K562 (cell line): ENCODE data around the gene IGF1R. TPM values are rescaled to one million over a fixed set of nuclear protein-coding genes. Genes with fewer than 3 reads are reported as not detected.

Experiments
- ATAC-seq: fragments of 200-7000 bp; cut with Tn5 transposase; 3 replicates; pipeline ENCODE4 v1.9.1; 2020; ENCODE audit warnings: moderate library complexity
- BruUV-seq: library from RNA; stranded (reverse); fragments of 400-500 nt; replicated peaks from 2 replicates; lab custom pipeline; 2021; lab: Mats Ljungman, UMichigan
- CTCF ChIA-PET: fragments of 300-600 bp; formaldehyde crosslinking; extraction: SDS; loops from one replicate; lab custom pipeline; 2021; ENCODE audit warnings: low intra/inter-chr PET ratio; lab: Yijun Ruan, JAX
- POLR2A ChIA-PET: fragments of 300-600, 350-650 bp; sonication (Branson Sonifier 250); formaldehyde crosslinking; extraction: SDS; loops from one replicate; lab custom pipeline; 2021; ENCODE audit warnings: antibody characterized with exemption, inconsistent platforms; lab: Yijun Ruan, JAX
- DNase-seq, 4 experiments: peaks; one replicate each; pipeline versions ENCODE4 v3.0.0 to v3.0.0-alpha.2; 2011 to 2018; ENCODE audit warnings: low spot score in 3 of 4, mixed read lengths in 3 of 4; ENCODE audit errors: extremely low read depth in 1 of 4
- FAIRE-seq: peaks from 2 replicates; lab custom pipeline; 2011; peaks lifted over from hg19 to GRCh38; lab: Jason Lieb, UNC
- H2AFZ ChIP-seq: 2 replicates; pipeline ENCODE4 v1.6.0; 2011; ENCODE audit warnings: low read depth, low read length, control low read depth, inconsistent platforms
- H3K27ac ChIP-seq: fragments of 200-600 bp; 3 replicates; pipeline ENCODE4 v1.8.0; 2011; ENCODE audit warnings: low read depth, mild to moderate bottlenecking, control low read depth, inconsistent platforms, low read length, moderate library complexity, mixed read lengths; ENCODE audit errors: extremely low read depth
- H3K27me3 ChIP-seq, 2 experiments: fragments of 300-600 bp in 1 of 2; 2 replicates in 1 of 2; 3 replicates in 1 of 2; pipeline versions ENCODE4 v1.6.0 to v1.8.0; 2011; ENCODE audit warnings: inconsistent platforms in 2 of 2, low read length in 2 of 2, mild to moderate bottlenecking in 1 of 2, mixed read lengths in 1 of 2, moderate library complexity in 1 of 2; ENCODE audit not compliant: control insufficient read depth in 2 of 2, insufficient read depth in 2 of 2
- H3K36me3 ChIP-seq: fragments of 300-600 bp; 3 replicates; pipeline ENCODE4 v1.8.0; 2011; ENCODE audit warnings: mild to moderate bottlenecking, low read length, inconsistent platforms; ENCODE audit not compliant: control insufficient read depth, insufficient read depth
- H3K4me1 ChIP-seq, 2 experiments: fragments of 200-600 bp in 1 of 2; replicated peaks in 1 of 2; 2 replicates in 1 of 2; 3 replicates in 1 of 2; pipeline versions ENCODE4 v1.5.1 to v1.8.0; 2011; ENCODE audit warnings: inconsistent platforms in 2 of 2, low read length in 2 of 2, mild to moderate bottlenecking in 1 of 2, mixed read lengths in 1 of 2, moderate library complexity in 1 of 2; ENCODE audit not compliant: control insufficient read depth in 2 of 2, insufficient read depth in 2 of 2
- H3K4me2 ChIP-seq: 2 replicates; pipeline ENCODE4 v1.6.1; 2011; ENCODE audit warnings: low read length, control low read depth, inconsistent platforms, mixed read lengths; ENCODE audit not compliant: insufficient read depth
- H3K4me3 ChIP-seq: fragments of 200-600 bp; sonication (generic), shearing (Covaris generic); 2 replicates; pipeline ENCODE4 v1.5.1; 2016; ENCODE audit warnings: control low read depth, inconsistent platforms
- H3K79me2 ChIP-seq: fragments of 200-600 bp; 3 replicates; pipeline ENCODE4 v1.8.0; 2011; ENCODE audit warnings: low read length, inconsistent platforms; ENCODE audit not compliant: control insufficient read depth, insufficient read depth
- H3K9ac ChIP-seq, 2 experiments: 2 replicates each; pipeline versions ENCODE4 v1.6.0 to v1.6.1; 2011; ENCODE audit warnings: low read depth in 2 of 2, low read length in 2 of 2, control low read depth in 1 of 2, inconsistent platforms in 1 of 2, mild to moderate bottlenecking in 1 of 2, mixed read lengths in 1 of 2; ENCODE audit not compliant: insufficient read depth in 1 of 2
- H3K9me1 ChIP-seq: one replicate; pipeline ENCODE4 v1.6.0; 2011; ENCODE audit warnings: inconsistent platforms, mild to moderate bottlenecking, low read length, moderate library complexity; ENCODE audit not compliant: control insufficient read depth, insufficient read depth
- H3K9me3 ChIP-seq: replicated peaks from 2 replicates; pipeline ENCODE4 v1.5.1; 2011; ENCODE audit warnings: low read depth, low read length, inconsistent platforms; ENCODE audit not compliant: control insufficient read depth, insufficient read depth
- H4K20me1 ChIP-seq: replicated peaks from 2 replicates; pipeline ENCODE4 v1.6.1; 2011; ENCODE audit warnings: low read length, inconsistent platforms, mixed read lengths; ENCODE audit not compliant: control insufficient read depth, insufficient read depth
- HNRNPLL ChIP-seq: fragments of 200-400 bp; formaldehyde crosslinking; IDR thresholded peaks from 2 replicates; pipeline ENCODE4 v1.6.1; 2017; ENCODE audit warnings: low read length, low read depth, mild to moderate bottlenecking; ENCODE audit not compliant: poor library complexity, severe bottlenecking
- ID3 ChIP-seq, 2 experiments: fragments of 250-450 bp in 1 of 2; fragments of 450-650 bp in 1 of 2; sonication (Bioruptor Pico) in 1 of 2; IDR thresholded peaks; 2 replicates each; pipeline versions ENCODE4 v1.6.1 to v1.8.0; 2016 to 2021; ENCODE audit warnings: mild to moderate bottlenecking in 2 of 2, moderate library complexity in 2 of 2, missing compliant biosample characterization in 1 of 2, missing genetic modification characterization in 1 of 2
- NR2C2 ChIP-seq, 2 experiments: fragments of 200-800 bp in 1 of 2; sonication (Bioruptor generic) in 1 of 2; sonication (generic) in 1 of 2; formaldehyde crosslinking in 1 of 2; IDR thresholded peaks; 2 replicates each; pipeline versions ENCODE4 v1.6.1 to v1.8.0; 2016 to 2022; ENCODE audit warnings: mild to moderate bottlenecking in 1 of 2, missing compliant biosample characterization in 1 of 2, missing genetic modification characterization in 1 of 2, missing genetic modification reagents in 1 of 2
- PBX2 ChIP-seq, 2 experiments: IDR thresholded peaks in 1 of 2; conservative IDR thresholded peaks in 1 of 2; 2 replicates each; pipeline ENCODE4 v1.6.1; 2016; ENCODE audit warnings: low read depth in 2 of 2, mild to moderate bottlenecking in 1 of 2, missing compliant biosample characterization in 1 of 2, missing genetic modification characterization in 1 of 2, moderate library complexity in 1 of 2
- PCBP2 ChIP-seq: fragments of 200-400 bp; formaldehyde crosslinking; IDR thresholded peaks from 2 replicates; pipeline ENCODE4 v1.6.1; 2018; ENCODE audit warnings: low read length, low read depth, mild to moderate bottlenecking, moderate library complexity; ENCODE audit not compliant: poor library complexity, severe bottlenecking
- PRMT5 ChIP-seq: sonication (generic); formaldehyde crosslinking; IDR thresholded peaks from 2 replicates; pipeline ENCODE4 v1.5.0; 2020; ENCODE audit warnings: missing genetic modification reagents
- PURB ChIP-seq: sonication (generic); formaldehyde crosslinking; IDR thresholded peaks from 2 replicates; pipeline ENCODE4 v1.9.0; 2021; ENCODE audit warnings: low read depth, mild to moderate bottlenecking, missing genetic modification reagents
- SMARCE1 ChIP-seq: fragments of 450-650 bp; IDR thresholded peaks from 2 replicates; pipeline ENCODE4 v1.7.1; 2016; ENCODE audit warnings: mild to moderate bottlenecking
- ZNF232 ChIP-seq: sonication (generic); formaldehyde crosslinking; IDR thresholded peaks from 2 replicates; pipeline ENCODE4 v1.8.0; 2022; ENCODE audit warnings: mild to moderate bottlenecking, missing genetic modification reagents
- ZNF24 ChIP-seq: fragments of 450-650 bp; IDR thresholded peaks from 2 replicates; pipeline ENCODE4 v1.6.1; 2016
- ZNF445 ChIP-seq: fragments of 250-450 bp; sonication (Bioruptor Pico); IDR thresholded peaks from 2 replicates; pipeline ENCODE4 v1.4.0; 2020; ENCODE audit warnings: low read depth, mild to moderate bottlenecking, moderate library complexity
- ZNF639 ChIP-seq, 2 experiments: fragments of 200-800 bp in 1 of 2; sonication (Bioruptor generic) in 1 of 2; sonication (generic) in 1 of 2; formaldehyde crosslinking in 1 of 2; IDR thresholded peaks in 1 of 2; conservative IDR thresholded peaks in 1 of 2; 2 replicates each; pipeline versions ENCODE4 v1.5.0 to v1.6.1; 2016 to 2020; ENCODE audit warnings: missing compliant biosample characterization in 1 of 2, missing genetic modification characterization in 1 of 2, missing genetic modification reagents in 1 of 2
- ZNF695 ChIP-seq: fragments of 450-650 bp; formaldehyde crosslinking; IDR thresholded peaks from 2 replicates; pipeline ENCODE4 v1.4.0; 2020; ENCODE audit warnings: mild to moderate bottlenecking, moderate library complexity
- ZNF77 ChIP-seq: fragments of 250-450 bp; sonication (Bioruptor Pico); IDR thresholded peaks from 2 replicates; pipeline ENCODE4 v1.5.0; 2020
- WGBS: fragments of 100-300 bp; shearing (Covaris generic); methylation state at CpG from one replicate; pipeline ENCODE4 v1.1.6; 2016; ENCODE audit warnings: low coverage, mixed read lengths; ENCODE audit not compliant: insufficient coverage; ENCODE audit errors: missing lambda C conversion rate; 5-methylcytosine and 5-hydroxymethylcytosine counted together
- in situ Hi-C: fragments of 300-500 bp; cut with MboI; formaldehyde crosslinking; loops from 4 replicates; pipeline ENCODE4 v1.15.0; 2018; ENCODE audit warnings: inconsistent platforms, mixed read lengths
- intact Hi-C: fragments of 100-400 bp; cut with micrococcal nuclease; formaldehyde crosslinking; loops from 2 replicates; pipeline ENCODE4 v1.14.2; 2022
- polyA plus RNA-seq, 8 experiments: library from polyadenylated mRNA; depleted of rRNA in 4 of 8; stranded (reverse) in 5 of 8; unstranded in 3 of 8; fragments of >200 nt; fragmentation: Nextera tagmentation in 2 of 8; fragmentation: Illumina TruSeq in 1 of 8; extraction: Ambion mirVana in 2 of 8; extraction: Trizol in 1 of 8; gene quantifications; 2 replicates each; pipeline versions ENCODE4 v1.2.1 to v1.2.3, GENCODE V29; 2011 to 2014; ENCODE audit warnings: inconsistent platforms in 1 of 8, missing spikeins in 1 of 8
- total RNA-seq, 7 experiments: library from RNA; depleted of rRNA in 6 of 7; stranded (reverse); fragments of >200 nt in 6 of 7; fragmentation: Illumina TruSeq in 2 of 7; extraction: Trizol in 2 of 7; gene quantifications; 2 replicates each; pipeline versions ENCODE4 v1.2.1 to v1.2.3, GENCODE V29; 2011 to 2021; ENCODE audit warnings: low replicate concordance in 1 of 7

The IGF1R gene
- total and polyA plus RNA-seq, 9 of the 15 experiments (the other 6 are each of a cell fraction or from before 2014, with no cell fraction given) = 0.35 to 8.0 (median 1.6) TPM

GRCh38 chr15:98899272-98900021 lies 251.1 kb downstream of the IGF1R start (continued):
- TF ChIP-seq PBX2 (CRISPR knock-in tag; IDR thresholded peaks at IDR 0.05; ENCODE audit: low read depth) (no peak), PBX2 (tag; conservative IDR thresholded peaks at IDR 0.05; ENCODE audit: low read depth) (0 out of 2 replicates have a peak, but pooled peaks have one; percentile 38), NR2C2 (CRISPR knock-in tag; IDR thresholded peaks at IDR 0.05) (no peak), NR2C2 (tag; IDR thresholded peaks at IDR 0.05) (peak; percentile 15; the same call in 1 of the 2 replicates), PRMT5 (CRISPR knock-in tag) (no peak)

- Histone ChIP-seq H3K4me2 (no peak overlapping the region), H3K9ac (no peak overlapping the region), H4K20me1 (peaks cover 5% of the 10 kb centered on the region; the same call in 1 of the 2 replicates), H3K27me3 (peaks cover 9 to 30% of the 10 kb centered on the region in 2 experiments), H3K4me1 (no peaks in the 10 kb centered on the region; a peak in 1 of 5 replicates), H3K9me1 (no peaks in the 10 kb centered on the region), H3K4me3 (no peak overlapping the region), H3K36me3 (no peaks in the 10 kb centered on the region), H3K79me2 (no peaks in the 10 kb centered on the region), H3K9me3 (no peaks in the 10 kb centered on the region), H2AFZ (no peak overlapping the region), H3K27ac (no peak overlapping the region)
- WGBS = 9% methylated on average over 5 of the region's 5 CpGs
- in situ Hi-C loops (no loop called here), intact Hi-C loops (loop anchor here (5.0 kb wide), 1 partner anchor 123 kb away; no protein-coding TSS in a partner anchor)
- POLR2A ChIA-PET = no interaction called here
- DNase-seq (no peak), ATAC-seq (no peak), FAIRE-seq (no peak)
- BruUV-seq = no TSS peak
- CTCF ChIA-PET = no interaction called here
- TF ChIP-seq PURB (CRISPR knock-in tag) = no peak
- no peak for TF ChIP-seq HNRNPLL
- TF ChIP-seq ZNF639 (CRISPR knock-in tag; conservative IDR thresholded peaks at IDR 0.05 in 1 of 2, IDR thresholded peaks at IDR 0.05 in 1 of 2) = no peak
- no peak for TF ChIP-seq ZNF232 (CRISPR knock-in tag)
- TF ChIP-seq SMARCE1 = no peak
- no peak for TF ChIP-seq ID3 (CRISPR knock-in tag; IDR thresholded peaks at IDR 0.05)
- TF ChIP-seq ID3 (tag; IDR thresholded peaks at IDR 0.05) = no peak
- TF ChIP-seq ZNF24 = no peak
- no peak for TF ChIP-seq ZNF445
- TF ChIP-seq ZNF695 (CRISPR knock-in tag) = no peak
- TF ChIP-seq ZNF77 = no peak
- TF ChIP-seq PCBP2 = no peak
These were observed 252.0 kb downstream of the IGF1R start for GRCh38 chr15:98900356-98900755.
